Dendritic cell treated with granulocyte-macrophage colony-stimulating factor and Interleukin-4, amounts not matched to agents 40 ng/mL and 50 ng/mL, for 4 days (primary cell): ENCODE results near the gene APLP2.
A peak's percentile ranks its signal among the peaks of the same experiment; 100 is the strongest.
"Not testable (repeated sequence)": the region's sequence is repeated elsewhere in the genome, so short reads cannot be mapped to it uniquely, and the experiment has no call there.

Experiments used
- H3K27ac Mint-ChIP-seq: one replicate; pipeline ENCODE4 v1.8.0; 2022; ENCODE audit warnings: mild to moderate bottlenecking, mixed read lengths
- H3K27me3 Mint-ChIP-seq: one replicate; pipeline ENCODE4 v1.8.0; 2022; ENCODE audit warnings: mild to moderate bottlenecking, mixed read lengths
- H3K36me3 Mint-ChIP-seq: one replicate; pipeline ENCODE4 v1.8.0; 2022; ENCODE audit warnings: low read depth, mixed read lengths
- H3K4me1 Mint-ChIP-seq: one replicate; pipeline ENCODE4 v1.8.0; 2022; ENCODE audit warnings: low read depth, mixed read lengths
- H3K4me3 Mint-ChIP-seq: one replicate; pipeline ENCODE4 v1.8.0; 2022; ENCODE audit warnings: mild to moderate bottlenecking, moderate library complexity, mixed read lengths
- H3K9me3 Mint-ChIP-seq: one replicate; pipeline ENCODE4 v1.8.0; 2022; ENCODE audit warnings: mixed read lengths
- intact Hi-C: fragments of 100-400 bp; cut with micrococcal nuclease; formaldehyde crosslinking; loops from one replicate; pipeline ENCODE4 v1.15.0; 2022

Gene APLP2

DNA sequence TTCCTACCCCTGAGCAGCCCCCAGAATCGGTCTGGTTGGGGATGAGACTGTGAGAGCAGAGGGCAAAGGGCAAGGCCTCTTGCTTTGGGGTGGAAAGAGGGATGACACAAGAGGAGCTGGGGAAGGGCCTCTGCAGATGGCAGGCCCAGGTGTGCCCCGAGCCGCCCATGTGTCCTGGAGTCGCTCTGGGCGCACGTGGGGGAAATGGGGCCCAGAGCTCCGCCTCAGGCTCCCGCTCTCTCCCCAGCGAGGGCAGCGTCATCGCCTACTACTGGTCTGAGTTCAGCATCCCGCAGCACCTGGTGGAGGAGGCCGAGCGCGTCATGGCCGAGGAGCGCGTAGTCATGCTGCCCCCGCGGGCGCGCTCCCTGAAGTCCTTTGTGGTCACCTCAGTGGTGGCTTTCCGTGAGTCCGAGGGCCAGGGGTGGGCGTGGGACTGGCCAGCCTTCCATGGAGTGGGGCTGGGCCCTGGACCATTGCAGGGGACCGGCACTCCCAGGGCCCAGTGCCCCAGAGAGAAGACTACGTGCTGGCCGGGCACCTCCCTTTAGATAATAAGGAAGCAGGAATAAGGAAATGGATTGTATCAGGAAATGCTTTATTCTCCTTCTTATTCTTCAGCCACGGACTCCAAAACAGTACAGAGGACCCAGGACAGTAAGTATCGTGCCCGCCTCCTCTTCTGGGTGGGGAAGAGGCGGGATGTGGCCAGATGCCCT is 120.0 kb downstream of the APLP2 start:
- Mint-ChIP-seq H3K9me3 (no peaks in the 10 kb centered on the region), H3K4me3 (peak overlapping the region; percentile 39), H3K4me1 (peaks cover 19% of the 10 kb centered on the region), H3K27ac (peak overlapping the region; percentile 77), H3K36me3 (peaks cover 5% of the 10 kb centered on the region), H3K27me3 (no peaks in the 10 kb centered on the region)
- intact Hi-C loops: no loop called here

GRCh38 chr11:130190371-130190881 is 120.7 kb downstream of the APLP2 start:
- intact Hi-C loops: no loop called here
- Mint-ChIP-seq H3K36me3 (peaks cover 13% of the 10 kb centered on the region), H3K9me3 (no peaks in the 10 kb centered on the region), H3K4me1 (peaks cover 19% of the 10 kb centered on the region), H3K27me3 (no peaks in the 10 kb centered on the region), H3K4me3 (peak overlapping the region; percentile 39), H3K27ac (peak overlapping the region; percentile 77)

- Mint-ChIP-seq H3K4me3 (no peak overlapping the region), H3K36me3 (peaks cover 13% of the 10 kb centered on the region), H3K27me3 (no peaks in the 10 kb centered on the region), H3K4me1 (peaks cover 19% of the 10 kb centered on the region), H3K27ac (no peak overlapping the region), H3K9me3 (no peaks in the 10 kb centered on the region)
- intact Hi-C loops: no loop called here
Observed at GRCh38 chr11:130191896-130192295, 122.2 kb downstream of the APLP2 start.

DNA sequence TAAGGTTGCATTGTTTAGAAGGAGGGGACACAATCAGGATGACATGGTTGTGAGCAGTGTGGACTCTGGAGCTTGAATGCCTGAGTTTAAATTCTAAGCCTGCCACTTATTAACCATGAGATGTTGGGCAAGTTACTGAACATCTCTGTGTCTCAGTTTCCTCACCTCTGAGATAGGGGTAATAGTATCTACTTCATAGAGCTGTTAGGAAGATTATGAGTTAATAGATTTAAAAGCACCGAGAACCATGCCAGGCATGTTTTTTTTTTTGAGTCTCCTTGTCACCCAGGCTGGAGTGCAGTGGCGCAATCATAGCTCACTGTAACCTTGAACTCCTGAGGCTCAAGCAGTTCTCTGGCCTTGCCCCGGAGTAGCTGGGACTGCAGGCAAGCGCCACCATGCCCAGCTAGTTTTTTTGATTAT is 123.2 kb downstream of the APLP2 start:
- Mint-ChIP-seq H3K27ac (no peak overlapping the region), H3K36me3 (peaks cover 13% of the 10 kb centered on the region), H3K4me3 (no peak overlapping the region), H3K9me3 (no peaks in the 10 kb centered on the region), H3K27me3 (no peaks in the 10 kb centered on the region), H3K4me1 (peaks cover 19% of the 10 kb centered on the region)
- intact Hi-C loops: no loop called here

DNA sequence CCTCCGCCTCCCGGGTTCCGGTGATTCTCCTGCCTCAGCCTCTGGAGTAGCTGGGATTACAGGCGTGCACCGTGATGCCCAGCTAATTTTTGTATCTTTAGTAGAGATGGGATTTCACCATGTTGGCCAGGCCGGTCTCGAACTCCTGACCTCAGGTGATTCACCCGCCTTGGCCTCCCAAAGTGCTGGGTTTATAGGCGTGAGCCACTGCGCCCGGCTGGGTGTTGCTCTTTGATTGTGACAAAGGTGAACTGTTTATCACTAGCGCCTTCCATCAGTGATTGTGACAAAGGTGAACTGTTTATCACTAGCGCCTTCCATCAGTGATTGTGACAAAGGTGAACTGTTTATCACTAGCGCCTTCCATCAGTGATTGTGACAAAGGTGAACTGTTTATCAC is 123.9 kb downstream of the APLP2 start:
- H3K27me3 Mint-ChIP-seq, H3K27ac Mint-ChIP-seq, H3K9me3 Mint-ChIP-seq, intact Hi-C loops, H3K4me3 Mint-ChIP-seq: not testable (repeated sequence)
- H3K36me3 Mint-ChIP-seq: peaks cover 16% of the 10 kb centered on the region
- peaks cover 19% of the 10 kb centered on the region for H3K4me1 Mint-ChIP-seq
